D721Med (cell line): ENCODE results near the gene STRN4.

Source experiments
- DNase-seq: peaks from one replicate; pipeline ENCODE4 v3.0.0; 2011; ENCODE audit warnings: low spot score; ENCODE audit not compliant: insufficient read length
- FAIRE-seq: peaks from 2 replicates; lab custom pipeline; 2011; peaks lifted over from hg19 to GRCh38; lab: Jason Lieb, UNC
- TF ChIP-seq, protein P1 (sequence below): IDR thresholded peaks from 2 replicates; pipeline ENCODE4 v1.5.1; 2012; ENCODE audit warnings: mild to moderate bottlenecking, control low read depth; ENCODE audit not compliant: insufficient read depth; ENCODE audit errors: missing control alignments

STRN4 gene

DNA sequence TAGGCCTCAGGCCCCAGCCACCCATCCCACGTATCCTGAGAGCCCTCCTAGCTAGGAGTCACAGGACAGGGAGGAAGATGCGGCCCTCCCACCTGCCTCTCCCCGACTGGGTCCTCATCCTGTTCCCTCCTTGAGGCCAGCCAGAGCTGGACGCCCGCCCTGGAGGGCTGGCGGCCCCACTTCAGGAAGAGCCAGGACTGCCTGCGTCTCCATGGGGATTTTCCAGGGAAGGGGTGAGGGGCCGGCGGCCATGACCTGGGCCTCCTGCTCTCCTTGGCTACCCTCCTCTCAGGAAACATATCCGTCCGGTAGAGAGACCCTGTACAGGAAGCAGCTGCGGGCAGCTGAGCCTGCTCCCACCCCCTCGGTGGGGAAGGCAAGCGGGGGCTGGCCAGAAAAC is 18.0 kb downstream of the STRN4 start:
- TF ChIP-seq, protein P1, sequence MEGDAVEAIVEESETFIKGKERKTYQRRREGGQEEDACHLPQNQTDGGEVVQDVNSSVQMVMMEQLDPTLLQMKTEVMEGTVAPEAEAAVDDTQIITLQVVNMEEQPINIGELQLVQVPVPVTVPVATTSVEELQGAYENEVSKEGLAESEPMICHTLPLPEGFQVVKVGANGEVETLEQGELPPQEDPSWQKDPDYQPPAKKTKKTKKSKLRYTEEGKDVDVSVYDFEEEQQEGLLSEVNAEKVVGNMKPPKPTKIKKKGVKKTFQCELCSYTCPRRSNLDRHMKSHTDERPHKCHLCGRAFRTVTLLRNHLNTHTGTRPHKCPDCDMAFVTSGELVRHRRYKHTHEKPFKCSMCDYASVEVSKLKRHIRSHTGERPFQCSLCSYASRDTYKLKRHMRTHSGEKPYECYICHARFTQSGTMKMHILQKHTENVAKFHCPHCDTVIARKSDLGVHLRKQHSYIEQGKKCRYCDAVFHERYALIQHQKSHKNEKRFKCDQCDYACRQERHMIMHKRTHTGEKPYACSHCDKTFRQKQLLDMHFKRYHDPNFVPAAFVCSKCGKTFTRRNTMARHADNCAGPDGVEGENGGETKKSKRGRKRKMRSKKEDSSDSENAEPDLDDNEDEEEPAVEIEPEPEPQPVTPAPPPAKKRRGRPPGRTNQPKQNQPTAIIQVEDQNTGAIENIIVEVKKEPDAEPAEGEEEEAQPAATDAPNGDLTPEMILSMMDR = no peak

DNA sequence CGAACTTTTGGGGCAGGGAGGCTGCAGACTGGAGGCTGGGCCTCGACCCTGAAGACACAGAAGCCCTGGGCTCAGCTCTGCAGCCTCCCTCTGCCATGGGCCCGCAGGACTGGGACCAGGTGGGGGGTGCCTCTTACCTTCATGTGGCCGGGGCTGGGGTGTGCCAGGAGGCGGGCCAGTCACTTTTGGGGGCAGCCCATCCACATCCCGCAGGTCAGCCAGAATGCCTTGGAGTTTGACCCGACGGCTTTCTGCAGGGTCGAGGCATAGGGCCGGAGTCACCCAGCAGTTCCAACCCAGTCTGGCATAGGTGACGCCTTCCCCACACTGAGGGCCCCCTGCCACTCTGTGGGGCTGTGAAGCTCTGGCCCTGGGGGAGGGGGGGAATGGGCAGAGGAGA is 18.5 kb downstream of the STRN4 start:
- DNase-seq (no peak), FAIRE-seq (no peak)
- TF ChIP-seq, protein P1 = no peak

More for the DNA sequence above, 18.0 kb downstream of the STRN4 start:
- FAIRE-seq = no peak
- no peak for DNase-seq

DNA sequence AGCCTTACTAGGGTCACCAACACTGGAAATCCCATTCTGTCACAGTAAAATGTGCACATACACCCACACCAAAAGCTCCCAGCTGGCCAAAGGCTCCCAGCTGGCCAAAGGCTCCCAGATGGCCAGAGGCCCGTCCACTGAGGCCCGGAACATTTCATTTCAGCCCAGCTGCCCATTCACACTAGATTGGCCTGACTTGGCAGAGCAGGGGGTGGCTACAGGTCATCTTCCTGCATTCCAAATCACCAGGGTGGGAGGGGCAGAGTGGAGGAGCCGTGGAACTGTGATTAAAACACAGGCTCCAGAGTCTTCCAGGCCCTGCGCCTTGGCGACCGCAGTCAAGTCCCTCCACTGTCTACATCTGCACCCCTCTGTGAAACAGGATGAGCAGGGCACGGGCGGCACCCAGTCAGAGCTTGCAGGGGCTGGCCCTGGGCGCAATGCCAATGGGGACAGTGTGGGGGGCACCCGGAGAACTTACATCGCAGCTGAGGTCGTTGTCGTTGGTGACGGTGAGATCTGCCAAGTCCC is 19.2 kb downstream of the STRN4 start:
- TF ChIP-seq, protein P1 = no peak
- no peak for FAIRE-seq
- no peak for DNase-seq

DNA sequence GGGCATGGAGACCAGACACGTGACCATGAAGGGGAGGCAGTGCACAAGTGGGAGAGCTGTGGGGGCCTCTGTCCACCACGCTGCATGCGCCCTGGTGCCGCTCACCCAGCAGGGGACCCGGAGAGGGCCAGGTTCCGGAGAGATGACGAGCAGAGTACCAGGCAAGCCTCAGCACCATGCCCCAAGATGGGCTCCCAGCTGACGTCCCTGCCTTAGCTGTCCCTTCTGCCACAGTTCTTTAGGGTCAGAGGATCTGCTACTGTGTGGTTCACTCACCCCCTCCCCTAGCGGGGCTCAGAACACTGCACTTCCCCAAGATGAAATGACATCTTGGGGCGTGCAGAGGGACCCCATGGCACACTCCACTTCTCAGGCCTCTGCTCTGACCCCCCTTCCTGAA is 19.7 kb downstream of the STRN4 start:
- TF ChIP-seq, protein P1 = no peak
- no peak for DNase-seq
- FAIRE-seq = no peak

DNA sequence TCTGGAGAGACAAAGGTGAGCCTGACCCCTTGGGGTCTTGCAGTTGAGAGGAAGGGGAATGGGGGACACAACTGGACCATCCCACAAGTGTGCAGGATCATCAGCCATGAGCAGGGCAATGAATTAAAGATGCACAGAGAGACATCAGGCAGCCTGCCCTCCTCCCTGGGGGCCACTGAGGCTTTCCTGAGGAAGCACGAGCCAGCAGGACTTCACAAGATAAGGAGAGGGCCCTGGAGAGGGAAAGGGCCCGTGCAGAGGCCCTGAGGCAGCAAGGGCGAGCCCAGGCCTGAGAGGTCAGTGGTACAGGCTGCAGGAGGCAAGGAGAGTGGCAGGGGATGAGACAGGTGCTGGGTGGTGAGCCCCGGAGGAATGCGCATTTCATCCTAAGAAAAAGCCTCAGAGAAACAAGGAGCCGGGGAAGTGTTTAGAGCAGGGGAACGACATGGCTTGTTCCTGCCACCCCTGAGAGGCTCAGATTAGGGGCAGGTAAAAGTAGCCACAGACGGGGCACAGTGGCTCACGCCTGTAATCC is 20.3 kb downstream of the STRN4 start:
- FAIRE-seq (no peak), DNase-seq (no peak)
- TF ChIP-seq, protein P1 = no peak

DNA sequence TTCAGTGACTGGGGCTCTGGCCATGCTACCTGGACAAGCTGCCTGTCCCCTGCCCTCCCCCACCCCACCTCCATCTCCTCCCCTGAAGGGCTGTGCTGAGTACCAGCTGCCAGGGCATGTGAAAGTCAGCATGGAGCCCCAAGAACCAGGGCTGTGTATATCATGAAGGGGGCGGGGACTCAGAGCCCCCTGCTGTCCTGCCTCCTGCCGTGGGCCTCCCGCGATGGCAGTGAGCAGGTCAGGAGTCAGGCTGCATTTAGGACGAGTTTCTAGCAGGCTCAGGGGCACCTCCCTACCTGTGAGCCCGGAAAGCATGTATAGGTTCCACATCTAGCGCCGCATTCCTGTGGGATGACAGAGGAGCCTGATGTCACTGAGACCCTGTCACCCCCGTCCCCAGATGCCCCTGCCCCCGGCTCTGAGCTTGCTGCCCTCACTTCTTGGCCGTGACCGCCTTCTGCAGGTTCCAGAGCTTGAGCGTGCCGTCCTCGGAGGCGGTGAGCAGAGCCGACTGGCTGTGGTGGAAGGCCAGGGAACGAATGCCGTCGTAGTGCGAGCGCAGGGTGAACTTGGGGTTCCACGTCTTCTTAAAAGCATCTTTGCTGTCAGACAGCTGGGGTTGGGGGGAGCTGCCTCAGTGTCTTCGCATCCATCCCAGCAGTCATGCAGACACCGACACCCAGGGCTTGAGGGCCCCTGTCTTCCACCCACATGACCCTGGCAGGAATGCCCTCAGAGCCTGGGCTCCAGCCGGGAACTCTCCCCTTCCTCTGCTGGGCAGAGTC is 21.0 kb downstream of the STRN4 start:
- TF ChIP-seq, protein P1 = no peak
- no peak for FAIRE-seq
- no peak for DNase-seq

DNA sequence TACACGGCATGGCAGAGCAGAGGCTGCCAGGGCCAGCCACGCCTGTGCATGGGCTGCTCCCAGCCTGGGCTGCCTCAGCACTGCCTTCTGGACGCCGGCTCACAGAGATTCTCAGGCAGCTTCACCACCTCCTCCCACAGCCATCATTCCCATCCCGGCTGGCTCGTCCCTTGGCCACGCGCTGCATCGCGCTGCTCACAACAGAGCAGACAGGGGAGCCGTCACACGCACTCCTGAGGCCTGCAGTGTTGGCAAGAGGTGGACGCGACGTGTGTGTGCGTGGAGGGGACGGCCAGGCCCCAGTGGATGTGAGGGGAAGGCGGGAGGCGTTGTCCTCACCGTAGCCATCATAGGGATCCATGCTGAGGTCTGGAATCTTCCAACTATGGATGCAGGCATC is 21.8 kb downstream of the STRN4 start:
- DNase-seq (no peak), FAIRE-seq (no peak)
- TF ChIP-seq, protein P1 = no peak
